HepG2 (cell line): Measurements from ENCODE around the gene PDGFB. TPM values are rescaled to one million over a fixed set of nuclear protein-coding genes. Genes with fewer than 3 reads are reported as not detected.
"Not testable (repeated sequence)": the region's sequence is repeated elsewhere in the genome, so short reads cannot be mapped to it uniquely, and the experiment has no call there.

Experiments used
- ATAC-seq: fragments of 200-7000 bp; cut with Tn5 transposase; 3 replicates; pipeline ENCODE4 v1.9.1; 2020; ENCODE audit warnings: mild to moderate bottlenecking, moderate library complexity
- BruUV-seq: library from RNA; stranded (reverse); fragments of 400-500 nt; replicated peaks from 2 replicates; lab custom pipeline; 2021; lab: Mats Ljungman, UMichigan
- CTCF ChIA-PET: fragments of 300-600 bp; formaldehyde crosslinking; extraction: SDS; loops from one replicate; lab custom pipeline; 2021; ENCODE audit warnings: low total read pairs, inconsistent platforms, low intra/inter-chr PET ratio; lab: Yijun Ruan, JAX
- POLR2A ChIA-PET: fragments of 350-600 bp; sonication (Branson Sonifier 250); formaldehyde crosslinking; loops from one replicate; lab custom pipeline; 2020; ENCODE audit warnings: antibody characterized with exemption, inconsistent platforms; lab: Yijun Ruan, JAX
- DNase-seq: peaks from one replicate; pipeline ENCODE4 v3.0.0-alpha.2; 2015; ENCODE audit warnings: low spot score
- FAIRE-seq: peaks from 3 replicates; lab custom pipeline; 2011; peaks lifted over from hg19 to GRCh38; lab: Jason Lieb, UNC
- H2AFZ ChIP-seq: one replicate; pipeline ENCODE4 v1.6.1; 2011; ENCODE audit warnings: low read length, inconsistent platforms
- H3K27ac ChIP-seq: fragments of 300-600 bp; 3 replicates; pipeline ENCODE4 v1.8.0; 2011; ENCODE audit warnings: mixed run types, mild to moderate bottlenecking, mixed read lengths, low read length, inconsistent platforms; ENCODE audit not compliant: insufficient read depth; ENCODE audit errors: extremely low read length
- H3K27me3 ChIP-seq, 2 experiments: fragments of 200-600 bp in 1 of 2; 2 replicates in 1 of 2; 3 replicates in 1 of 2; pipeline versions ENCODE4 v1.6.0 to v1.8.0; 2011; ENCODE audit warnings: low read length in 2 of 2, mild to moderate bottlenecking in 2 of 2, moderate library complexity in 2 of 2, inconsistent platforms in 1 of 2; ENCODE audit not compliant: insufficient read depth in 2 of 2, control insufficient read depth in 1 of 2
- H3K36me3 ChIP-seq, 2 experiments: fragments of 200-600 bp in 1 of 2; replicated peaks in 1 of 2; 2 replicates in 1 of 2; 3 replicates in 1 of 2; pipeline versions ENCODE4 v1.5.1 to v1.8.0; 2011; ENCODE audit warnings: low read length in 2 of 2, inconsistent platforms in 1 of 2; ENCODE audit not compliant: insufficient read depth in 2 of 2, control insufficient read depth in 1 of 2
- H3K4me1 ChIP-seq: 2 replicates; pipeline ENCODE4 v1.5.1; 2012; ENCODE audit warnings: low read length, inconsistent platforms; ENCODE audit not compliant: insufficient read depth
- H3K4me2 ChIP-seq: 2 replicates; pipeline ENCODE4 v1.6.0; 2011; ENCODE audit warnings: low read depth, low read length, inconsistent platforms
- H3K4me3 ChIP-seq, 3 experiments: fragments of 200-600 bp in 1 of 3; sonication (generic), shearing (Covaris generic) in 1 of 3; replicated peaks in 1 of 3; 2 replicates each; pipeline ENCODE4 v1.5.1; 2011 to 2016; ENCODE audit warnings: low read length in 3 of 3, inconsistent platforms in 2 of 3, low read depth in 2 of 3, mild to moderate bottlenecking in 2 of 3, control low read depth in 1 of 3, mixed read lengths in 1 of 3; ENCODE audit not compliant: insufficient read depth in 1 of 3
- H3K79me2 ChIP-seq: one replicate; pipeline ENCODE4 v1.6.1; 2011; ENCODE audit warnings: low read length, inconsistent platforms; ENCODE audit not compliant: insufficient read depth
- H3K9ac ChIP-seq: 2 replicates; pipeline ENCODE4 v1.6.0; 2011; ENCODE audit warnings: mild to moderate bottlenecking, low read depth, low read length, inconsistent platforms; ENCODE audit not compliant: insufficient read depth
- H3K9me3 ChIP-seq: 2 replicates; pipeline ENCODE4 v1.5.1; 2012; ENCODE audit warnings: mild to moderate bottlenecking, low read length
- H4K20me1 ChIP-seq: 2 replicates; pipeline ENCODE4 v1.6.0; 2011; ENCODE audit warnings: inconsistent platforms, mild to moderate bottlenecking, low read length, moderate library complexity; ENCODE audit not compliant: insufficient read depth
- GABPA ChIP-seq, 2 experiments: IDR thresholded peaks; 2 replicates each; pipeline ENCODE4 v1.6.1; 2011 to 2016; ENCODE audit warnings: low read depth in 2 of 2, low read length in 1 of 2, missing biosample characterization in 1 of 2, missing genetic modification characterization in 1 of 2
- ISX ChIP-seq: sonication (generic); formaldehyde crosslinking; conservative IDR thresholded peaks from 2 replicates; pipeline ENCODE4 v1.5.0; 2020; ENCODE audit warnings: missing genetic modification reagents
- RFX1 ChIP-seq: fragments of 450-650 bp; IDR thresholded peaks from 2 replicates; pipeline ENCODE4 v1.6.1; 2017
- RFX3 ChIP-seq: IDR thresholded peaks from 2 replicates; pipeline ENCODE4 v1.6.1; 2016; ENCODE audit warnings: missing biosample characterization, missing genetic modification reagents
- ZNF354B ChIP-seq: sonication (generic); formaldehyde crosslinking; IDR thresholded peaks from 2 replicates; pipeline ENCODE4 v1.8.0; 2022; ENCODE audit warnings: mild to moderate bottlenecking, missing genetic modification reagents
- WGBS: methylation state at CpG from one replicate; pipeline ENCODE4 v1.1.6; 2017; ENCODE audit warnings: low lambda C conversion rate; 5-methylcytosine and 5-hydroxymethylcytosine counted together
- in situ Hi-C: cut with HindIII; loops from 2 replicates; pipeline ENCODE4 v1.10.0; 2017; ENCODE audit warnings: low pct_unique_long_range_greater_than_20kb; ENCODE audit not compliant: extremely low pct_ligation_motif_present
- intact Hi-C: fragments of 100-400 bp; cut with micrococcal nuclease; formaldehyde crosslinking; loops from one replicate; pipeline ENCODE4 v1.10.0; 2022; ENCODE audit not compliant: unreplicated experiment
- polyA plus RNA-seq, 8 experiments: library from polyadenylated mRNA; depleted of rRNA in 3 of 8; stranded (reverse) in 7 of 8; unstranded in 1 of 8; fragments of >200 nt; fragmentation: Illumina TruSeq in 4 of 8; extraction: Trizol in 4 of 8; gene quantifications; 2 replicates each; pipeline versions ENCODE4 v1.2.1 to v1.2.3, GENCODE V29; 2011 to 2016; ENCODE audit warnings: low read depth in 4 of 8, missing spikeins in 1 of 8, mixed read lengths in 1 of 8; ENCODE audit not compliant: insufficient read depth in 1 of 8
- total RNA-seq, 5 experiments: library from RNA; depleted of rRNA; stranded (reverse); fragments of >200 nt; fragmentation: Illumina TruSeq; extraction: Trizol; gene quantifications; 2 replicates each; pipeline ENCODE4 v1.2.3, GENCODE V29; 2016; ENCODE audit warnings: low read depth in 1 of 5
- TF ChIP-seq, protein P1 (sequence below): sonication (generic); formaldehyde crosslinking; IDR thresholded peaks from 2 replicates; pipeline ENCODE4 v1.4.0; 2020; ENCODE audit warnings: missing genetic modification reagents, borderline replicate concordance

Gene PDGFB
- total and polyA plus RNA-seq, 2 of the 13 experiments (the other 11 are each of a cell fraction or from before 2014, with no cell fraction given) = 1.4 to 10.1 TPM

DNA sequence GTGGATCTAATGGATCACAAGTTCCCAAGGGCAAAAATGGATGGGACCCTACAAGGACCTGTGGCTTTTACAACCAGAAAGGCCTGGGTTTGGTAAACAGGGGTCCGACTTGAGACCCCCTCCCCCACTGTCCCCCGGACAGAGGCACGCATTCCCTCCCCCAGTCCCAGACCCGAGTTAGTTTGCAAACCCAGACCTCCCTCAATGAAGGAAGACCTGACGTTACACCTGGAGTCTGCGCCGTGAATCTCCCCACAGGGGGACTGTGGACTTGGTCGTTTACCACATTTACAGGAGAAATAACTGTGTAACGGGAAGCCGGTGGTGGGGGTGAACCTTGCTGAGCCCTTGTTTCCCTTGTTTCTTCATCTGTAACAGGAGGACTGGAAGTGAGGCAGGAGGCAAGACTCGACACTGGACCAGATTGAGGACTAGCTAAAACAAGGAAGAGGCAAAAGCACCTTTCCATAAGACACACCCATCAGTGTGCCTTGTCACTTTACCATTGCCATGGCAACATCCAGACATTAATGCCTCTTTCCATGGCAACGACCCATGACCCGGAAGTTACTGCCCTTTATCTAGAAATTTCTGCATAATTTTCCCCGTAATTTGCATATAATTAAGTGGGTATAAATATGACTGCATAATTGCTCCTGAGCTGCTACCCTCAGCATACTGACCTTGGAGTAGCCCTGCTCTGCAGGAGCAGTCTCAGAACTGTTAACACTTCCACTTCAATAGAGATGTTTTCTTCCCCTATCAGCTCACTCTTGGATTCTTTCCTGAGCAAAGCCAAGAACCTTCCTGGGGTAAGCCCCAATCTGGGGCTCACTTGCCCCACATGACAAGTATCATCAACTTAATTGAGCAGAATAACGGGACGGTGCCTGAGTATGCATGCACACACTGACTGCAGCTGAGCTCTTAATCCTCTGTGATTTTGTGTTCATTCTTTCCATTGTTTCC, 25.4 kb downstream of the PDGFB start:
- intact Hi-C loops = no loop called here
- H3K4me1 ChIP-seq = peaks cover 9% of the 10 kb centered on the region
- TF ChIP-seq RFX3 (CRISPR knock-in tag) (peak; percentile 59), ZNF354B (CRISPR knock-in tag) (no peak), GABPA (IDR thresholded peaks at IDR 0.05; ENCODE audit: low read depth, low read length) (no peak), GABPA (CRISPR knock-in tag; IDR thresholded peaks at IDR 0.05; ENCODE audit: low read depth) (peak; percentile 68), RFX1 (peak; percentile 68; the same call in 1 of the 2 replicates), ISX (no peak)
- TF ChIP-seq, protein P1, sequence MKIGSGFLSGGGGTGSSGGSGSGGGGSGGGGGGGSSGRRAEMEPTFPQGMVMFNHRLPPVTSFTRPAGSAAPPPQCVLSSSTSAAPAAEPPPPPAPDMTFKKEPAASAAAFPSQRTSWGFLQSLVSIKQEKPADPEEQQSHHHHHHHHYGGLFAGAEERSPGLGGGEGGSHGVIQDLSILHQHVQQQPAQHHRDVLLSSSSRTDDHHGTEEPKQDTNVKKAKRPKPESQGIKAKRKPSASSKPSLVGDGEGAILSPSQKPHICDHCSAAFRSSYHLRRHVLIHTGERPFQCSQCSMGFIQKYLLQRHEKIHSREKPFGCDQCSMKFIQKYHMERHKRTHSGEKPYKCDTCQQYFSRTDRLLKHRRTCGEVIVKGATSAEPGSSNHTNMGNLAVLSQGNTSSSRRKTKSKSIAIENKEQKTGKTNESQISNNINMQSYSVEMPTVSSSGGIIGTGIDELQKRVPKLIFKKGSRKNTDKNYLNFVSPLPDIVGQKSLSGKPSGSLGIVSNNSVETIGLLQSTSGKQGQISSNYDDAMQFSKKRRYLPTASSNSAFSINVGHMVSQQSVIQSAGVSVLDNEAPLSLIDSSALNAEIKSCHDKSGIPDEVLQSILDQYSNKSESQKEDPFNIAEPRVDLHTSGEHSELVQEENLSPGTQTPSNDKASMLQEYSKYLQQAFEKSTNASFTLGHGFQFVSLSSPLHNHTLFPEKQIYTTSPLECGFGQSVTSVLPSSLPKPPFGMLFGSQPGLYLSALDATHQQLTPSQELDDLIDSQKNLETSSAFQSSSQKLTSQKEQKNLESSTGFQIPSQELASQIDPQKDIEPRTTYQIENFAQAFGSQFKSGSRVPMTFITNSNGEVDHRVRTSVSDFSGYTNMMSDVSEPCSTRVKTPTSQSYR = no peak

DNA sequence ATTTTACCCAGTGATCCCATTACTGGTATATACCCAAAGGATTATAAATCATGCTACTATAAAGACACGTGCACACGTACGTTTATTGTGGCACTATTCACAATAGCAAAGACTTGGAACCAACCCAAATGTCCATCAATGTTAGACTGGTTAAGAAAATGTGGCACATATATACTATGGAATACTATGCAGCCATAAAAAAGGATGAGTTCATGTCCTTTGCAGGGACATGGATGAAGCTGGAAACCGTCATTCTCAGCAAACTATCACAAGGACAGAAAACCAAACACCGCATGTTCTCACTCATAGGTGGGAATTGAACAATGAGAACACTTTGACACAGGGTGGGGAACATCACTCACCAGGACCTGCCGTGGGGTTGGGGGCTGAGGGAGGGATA, 26.4 kb downstream of the PDGFB start:
- ATAC-seq, H2AFZ ChIP-seq, FAIRE-seq, H4K20me1 ChIP-seq, intact Hi-C loops, CTCF ChIA-PET, BruUV-seq, H3K36me3 ChIP-seq, DNase-seq, H3K79me2 ChIP-seq, in situ Hi-C loops, H3K4me2 ChIP-seq, H3K27ac ChIP-seq, H3K9me3 ChIP-seq, POLR2A ChIA-PET, H3K4me3 ChIP-seq, H3K27me3 ChIP-seq, H3K9ac ChIP-seq: not testable (repeated sequence)
- peaks cover 17% of the 10 kb centered on the region for H3K4me1 ChIP-seq
- WGBS = 56% methylated on average over 5 of the region's 6 CpGs

More for the DNA sequence above, 25.4 kb downstream of the PDGFB start:
- peaks cover 0 to 3% of the 10 kb centered on the region in 2 experiments; a peak in 3 of 5 replicates for H3K36me3 ChIP-seq
- H3K9ac ChIP-seq = no peak overlapping the region
- no peaks in the 10 kb centered on the region for H3K9me3 ChIP-seq
- H3K79me2 ChIP-seq = no peaks in the 10 kb centered on the region
- 21% methylated on average over 12 of the region's 16 CpGs for WGBS
- H3K4me3 ChIP-seq = no peak overlapping the region
- in situ Hi-C loops = no loop called here
- H2AFZ ChIP-seq = no peak overlapping the region
- ATAC-seq (no peak), FAIRE-seq (no peak), DNase-seq (no peak)
- H3K27me3 ChIP-seq = no peaks in the 10 kb centered on the region
- no peak overlapping the region for H3K4me2 ChIP-seq
- BruUV-seq = no TSS peak
- peaks cover 3% of the 10 kb centered on the region; the same call in 1 of the 2 replicates for H4K20me1 ChIP-seq
- no peak overlapping the region for H3K27ac ChIP-seq
- POLR2A ChIA-PET = no interaction called here
- CTCF ChIA-PET = no interaction called here
